ENCODE measurements around the gene MYL2.

DNA sequence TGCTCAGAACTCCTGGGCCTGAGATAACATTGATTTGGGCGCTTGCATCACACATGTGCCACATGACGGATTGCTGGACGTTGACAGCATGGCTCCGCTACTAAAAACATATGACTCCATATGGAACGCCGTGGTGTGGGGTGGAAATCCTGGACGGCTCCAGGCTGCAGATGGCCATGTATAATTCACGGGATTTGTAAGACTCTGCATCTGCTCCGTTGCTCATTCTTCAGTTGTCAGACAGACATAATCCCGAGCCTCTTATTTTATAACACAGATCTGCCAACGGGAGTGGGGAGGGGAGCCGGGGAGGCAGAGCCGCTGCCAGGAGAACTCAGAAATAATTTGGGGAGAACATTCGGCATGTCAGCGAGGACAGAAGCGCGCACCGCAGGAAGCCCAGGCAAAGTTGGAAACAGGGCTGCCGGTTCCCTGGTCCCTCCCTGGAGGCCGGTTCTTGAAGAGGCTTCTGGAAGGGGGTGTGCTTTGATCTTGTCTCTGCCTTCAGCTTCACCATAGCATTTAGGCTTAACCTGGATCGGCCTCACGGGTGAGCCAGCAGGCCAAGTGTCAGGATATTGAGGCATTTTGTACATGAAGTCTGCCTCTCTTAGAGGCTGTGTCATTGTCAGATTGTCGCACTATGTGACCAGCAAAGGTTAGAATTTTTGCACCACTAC is 45.8 kb upstream of the MYL2 start:
- TF ChIP-seq, protein P1, sequence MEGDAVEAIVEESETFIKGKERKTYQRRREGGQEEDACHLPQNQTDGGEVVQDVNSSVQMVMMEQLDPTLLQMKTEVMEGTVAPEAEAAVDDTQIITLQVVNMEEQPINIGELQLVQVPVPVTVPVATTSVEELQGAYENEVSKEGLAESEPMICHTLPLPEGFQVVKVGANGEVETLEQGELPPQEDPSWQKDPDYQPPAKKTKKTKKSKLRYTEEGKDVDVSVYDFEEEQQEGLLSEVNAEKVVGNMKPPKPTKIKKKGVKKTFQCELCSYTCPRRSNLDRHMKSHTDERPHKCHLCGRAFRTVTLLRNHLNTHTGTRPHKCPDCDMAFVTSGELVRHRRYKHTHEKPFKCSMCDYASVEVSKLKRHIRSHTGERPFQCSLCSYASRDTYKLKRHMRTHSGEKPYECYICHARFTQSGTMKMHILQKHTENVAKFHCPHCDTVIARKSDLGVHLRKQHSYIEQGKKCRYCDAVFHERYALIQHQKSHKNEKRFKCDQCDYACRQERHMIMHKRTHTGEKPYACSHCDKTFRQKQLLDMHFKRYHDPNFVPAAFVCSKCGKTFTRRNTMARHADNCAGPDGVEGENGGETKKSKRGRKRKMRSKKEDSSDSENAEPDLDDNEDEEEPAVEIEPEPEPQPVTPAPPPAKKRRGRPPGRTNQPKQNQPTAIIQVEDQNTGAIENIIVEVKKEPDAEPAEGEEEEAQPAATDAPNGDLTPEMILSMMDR (IDR thresholded peaks at IDR 0.05 in 2 of 3, conservative IDR thresholded peaks at IDR 0.05 in 1 of 3; ENCODE audit: borderline replicate concordance in 1 of 3, insufficient read depth in 1 of 3, low read depth in 2 of 3, low read length in 2 of 3), result no peak
- TF ChIP-seq SP1 (IDR thresholded peaks at IDR 0.05; ENCODE audit: low read depth) (no peak), ATF3 (IDR thresholded peaks at IDR 0.05) (no peak), JUND (IDR thresholded peaks at IDR 0.05) (no peak), YY1 (IDR thresholded peaks at IDR 0.05; ENCODE audit: extremely low read depth, insufficient replicate concordance, low read depth, low read length) (no peak), POLR2AphosphoS5 (IDR thresholded peaks at IDR 0.05; ENCODE audit: low read depth, low read length) (no peak), EZH2 (IDR thresholded peaks at IDR 0.05) (no peak)
- TF ChIP-seq, protein P2, sequence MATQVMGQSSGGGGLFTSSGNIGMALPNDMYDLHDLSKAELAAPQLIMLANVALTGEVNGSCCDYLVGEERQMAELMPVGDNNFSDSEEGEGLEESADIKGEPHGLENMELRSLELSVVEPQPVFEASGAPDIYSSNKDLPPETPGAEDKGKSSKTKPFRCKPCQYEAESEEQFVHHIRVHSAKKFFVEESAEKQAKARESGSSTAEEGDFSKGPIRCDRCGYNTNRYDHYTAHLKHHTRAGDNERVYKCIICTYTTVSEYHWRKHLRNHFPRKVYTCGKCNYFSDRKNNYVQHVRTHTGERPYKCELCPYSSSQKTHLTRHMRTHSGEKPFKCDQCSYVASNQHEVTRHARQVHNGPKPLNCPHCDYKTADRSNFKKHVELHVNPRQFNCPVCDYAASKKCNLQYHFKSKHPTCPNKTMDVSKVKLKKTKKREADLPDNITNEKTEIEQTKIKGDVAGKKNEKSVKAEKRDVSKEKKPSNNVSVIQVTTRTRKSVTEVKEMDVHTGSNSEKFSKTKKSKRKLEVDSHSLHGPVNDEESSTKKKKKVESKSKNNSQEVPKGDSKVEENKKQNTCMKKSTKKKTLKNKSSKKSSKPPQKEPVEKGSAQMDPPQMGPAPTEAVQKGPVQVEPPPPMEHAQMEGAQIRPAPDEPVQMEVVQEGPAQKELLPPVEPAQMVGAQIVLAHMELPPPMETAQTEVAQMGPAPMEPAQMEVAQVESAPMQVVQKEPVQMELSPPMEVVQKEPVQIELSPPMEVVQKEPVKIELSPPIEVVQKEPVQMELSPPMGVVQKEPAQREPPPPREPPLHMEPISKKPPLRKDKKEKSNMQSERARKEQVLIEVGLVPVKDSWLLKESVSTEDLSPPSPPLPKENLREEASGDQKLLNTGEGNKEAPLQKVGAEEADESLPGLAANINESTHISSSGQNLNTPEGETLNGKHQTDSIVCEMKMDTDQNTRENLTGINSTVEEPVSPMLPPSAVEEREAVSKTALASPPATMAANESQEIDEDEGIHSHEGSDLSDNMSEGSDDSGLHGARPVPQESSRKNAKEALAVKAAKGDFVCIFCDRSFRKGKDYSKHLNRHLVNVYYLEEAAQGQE (IDR thresholded peaks at IDR 0.05; ENCODE audit: low read depth), result no peak
